Ishikawa (cell line): ENCODE data around the gene RASSF5.

Experiments
- EP300 ChIP-seq: IDR thresholded peaks from 2 replicates; pipeline ENCODE4 v1.6.1; 2012; ENCODE audit warnings: borderline replicate concordance
- FOXM1 ChIP-seq: IDR thresholded peaks from 2 replicates; pipeline ENCODE4 v1.6.1; 2012; ENCODE audit warnings: low read depth, borderline replicate concordance
- TAF1 ChIP-seq: IDR thresholded peaks from 2 replicates; pipeline ENCODE4 v1.6.1; 2012; ENCODE audit warnings: low read depth, mild to moderate bottlenecking
- TEAD4 ChIP-seq: IDR thresholded peaks from 2 replicates; pipeline ENCODE4 v1.6.1; 2012
- ZBTB7A ChIP-seq: IDR thresholded peaks from 2 replicates; pipeline ENCODE4 v1.6.1; 2012; ENCODE audit warnings: low read depth
- TF ChIP-seq, protein P1 (sequence below): IDR thresholded peaks from 2 replicates; pipeline ENCODE4 v1.6.1; 2012; ENCODE audit warnings: low read depth, mild to moderate bottlenecking

DNA sequence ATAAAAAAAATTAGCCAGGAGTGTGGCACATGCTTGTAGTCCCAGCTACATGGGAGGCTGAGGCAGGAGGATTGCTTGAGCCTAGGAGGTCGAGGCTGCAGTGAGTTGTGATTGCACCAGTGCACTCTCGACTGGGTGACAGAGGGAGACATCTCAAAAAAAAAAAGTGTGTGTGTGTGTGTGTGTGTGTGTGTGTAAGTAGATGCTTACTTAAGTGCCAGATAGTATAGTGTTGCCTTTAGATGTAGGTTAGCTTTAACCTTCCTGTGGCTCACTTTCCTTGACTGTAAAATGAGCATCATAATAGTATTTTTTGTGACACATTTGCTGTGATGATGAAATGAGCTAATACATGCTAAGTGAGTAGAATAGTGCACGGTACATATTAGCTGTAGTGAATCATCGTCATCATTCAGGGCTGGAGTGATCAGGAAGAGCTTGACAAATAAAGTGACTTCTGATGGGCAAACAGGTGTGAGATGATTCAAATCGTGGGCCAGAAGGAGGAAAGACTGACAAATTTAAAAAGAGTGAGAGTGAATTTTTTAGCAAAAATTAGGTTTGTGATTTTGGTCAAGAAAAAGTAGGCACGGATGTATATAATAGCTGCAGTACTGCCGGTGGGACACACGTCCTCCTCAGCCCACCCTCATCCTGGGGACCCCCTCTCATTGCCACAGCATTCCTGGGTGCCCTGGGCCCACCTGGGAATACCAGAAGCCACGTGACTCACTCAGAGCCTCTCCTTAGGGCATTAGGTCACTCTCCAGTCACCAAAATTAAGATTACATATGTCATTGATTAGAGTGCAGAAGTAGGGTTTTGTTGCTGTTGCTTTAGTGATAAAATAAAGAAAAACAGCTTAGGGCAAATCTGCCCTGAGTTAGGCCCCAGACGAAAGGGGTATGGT, 71.0 kb downstream of the RASSF5 start:
- TF ChIP-seq ZBTB7A: no peak
- TF ChIP-seq FOXM1: no peak
- TF ChIP-seq TAF1: no peak
- TF ChIP-seq EP300: no peak
- TF ChIP-seq, protein P1, sequence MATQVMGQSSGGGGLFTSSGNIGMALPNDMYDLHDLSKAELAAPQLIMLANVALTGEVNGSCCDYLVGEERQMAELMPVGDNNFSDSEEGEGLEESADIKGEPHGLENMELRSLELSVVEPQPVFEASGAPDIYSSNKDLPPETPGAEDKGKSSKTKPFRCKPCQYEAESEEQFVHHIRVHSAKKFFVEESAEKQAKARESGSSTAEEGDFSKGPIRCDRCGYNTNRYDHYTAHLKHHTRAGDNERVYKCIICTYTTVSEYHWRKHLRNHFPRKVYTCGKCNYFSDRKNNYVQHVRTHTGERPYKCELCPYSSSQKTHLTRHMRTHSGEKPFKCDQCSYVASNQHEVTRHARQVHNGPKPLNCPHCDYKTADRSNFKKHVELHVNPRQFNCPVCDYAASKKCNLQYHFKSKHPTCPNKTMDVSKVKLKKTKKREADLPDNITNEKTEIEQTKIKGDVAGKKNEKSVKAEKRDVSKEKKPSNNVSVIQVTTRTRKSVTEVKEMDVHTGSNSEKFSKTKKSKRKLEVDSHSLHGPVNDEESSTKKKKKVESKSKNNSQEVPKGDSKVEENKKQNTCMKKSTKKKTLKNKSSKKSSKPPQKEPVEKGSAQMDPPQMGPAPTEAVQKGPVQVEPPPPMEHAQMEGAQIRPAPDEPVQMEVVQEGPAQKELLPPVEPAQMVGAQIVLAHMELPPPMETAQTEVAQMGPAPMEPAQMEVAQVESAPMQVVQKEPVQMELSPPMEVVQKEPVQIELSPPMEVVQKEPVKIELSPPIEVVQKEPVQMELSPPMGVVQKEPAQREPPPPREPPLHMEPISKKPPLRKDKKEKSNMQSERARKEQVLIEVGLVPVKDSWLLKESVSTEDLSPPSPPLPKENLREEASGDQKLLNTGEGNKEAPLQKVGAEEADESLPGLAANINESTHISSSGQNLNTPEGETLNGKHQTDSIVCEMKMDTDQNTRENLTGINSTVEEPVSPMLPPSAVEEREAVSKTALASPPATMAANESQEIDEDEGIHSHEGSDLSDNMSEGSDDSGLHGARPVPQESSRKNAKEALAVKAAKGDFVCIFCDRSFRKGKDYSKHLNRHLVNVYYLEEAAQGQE: no peak
- no peak for TF ChIP-seq TEAD4
